ENCODE data around the gene DKK3. TPM values are rescaled to one million over a fixed set of nuclear protein-coding genes. Genes with fewer than 3 reads are reported as not detected.

The DKK3 gene
- total RNA-seq, 4 donors from 2014 or later, result 4.1 to 31.7 (median 7.2) TPM

DNA sequence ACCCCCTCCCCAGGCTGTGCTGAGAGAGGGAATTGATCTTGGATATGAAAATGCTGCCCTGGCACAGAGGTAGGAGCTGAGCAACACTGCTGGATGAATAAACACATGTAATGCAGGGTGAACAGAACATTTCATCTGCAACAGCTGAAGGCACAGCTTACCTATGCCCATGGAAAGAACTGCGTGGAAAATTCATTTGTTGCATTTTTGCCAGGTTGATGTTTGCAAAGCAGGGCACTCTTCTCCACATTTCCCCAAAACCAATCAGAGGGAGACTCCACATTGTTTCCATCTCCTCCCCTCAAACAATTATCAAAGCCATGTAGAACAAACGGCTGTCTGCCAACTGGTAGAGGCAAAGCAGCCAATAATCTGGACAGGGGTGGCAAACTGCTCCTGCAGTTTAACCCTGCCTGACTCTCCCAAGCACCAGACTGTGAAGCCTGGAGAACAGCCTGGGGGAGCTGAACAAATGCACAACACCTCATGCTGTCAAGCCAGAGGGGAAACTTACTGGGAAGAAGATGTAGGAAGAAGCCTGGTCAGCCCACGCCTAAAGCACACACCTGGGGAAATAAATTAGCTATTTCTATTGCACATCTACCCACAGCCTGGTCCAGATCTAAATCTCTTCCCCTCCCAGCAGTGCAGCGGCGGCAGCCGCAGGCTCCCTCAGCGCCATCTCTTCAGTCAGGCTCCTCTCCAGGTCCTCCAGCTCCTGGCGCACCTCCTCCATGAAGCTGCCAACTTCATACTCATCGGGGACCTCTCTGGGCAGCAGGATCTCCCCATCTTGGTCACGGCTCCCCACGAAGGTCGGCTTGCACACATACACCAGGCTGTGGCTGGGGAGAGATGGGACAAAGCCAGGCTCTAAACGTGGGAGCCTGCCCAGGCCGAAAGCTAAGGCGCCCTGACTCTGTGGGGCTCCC lies 44.3 kb downstream of the DKK3 start:
- intact Hi-C loops (cut with DNase I; ENCODE audit: low total_unique reads), result loop anchor here (2.0 kb wide), 1 partner anchor 165 kb away; no protein-coding TSS in a partner anchor
- DNase-seq (no peak), ATAC-seq (no peak)
- Histone ChIP-seq H3K27ac (no peak overlapping the region), H3K4me1 (no peaks in the 10 kb centered on the region), H3K4me3 (no peak overlapping the region), H3K9me3 (no peaks in the 10 kb centered on the region), H3K36me3 (no peaks in the 10 kb centered on the region), H3K27me3 (no peaks in the 10 kb centered on the region)
- TF ChIP-seq CTCF (IDR thresholded peaks at IDR 0.05 in 4 of 5, conservative IDR thresholded peaks at IDR 0.05 in 1 of 5), result no peak
- TF ChIP-seq POLR2A (IDR thresholded peaks at IDR 0.05), result no peak
- in situ Hi-C loops (cut with MboI; ENCODE audit: low sequenced_read_pairs in 4 of 4), result no loop called here

- ATAC-seq (no peak), DNase-seq (no peak)
- no peak overlapping the region for H3K4me3 ChIP-seq
- TF ChIP-seq CTCF (IDR thresholded peaks at IDR 0.05 in 4 of 5, conservative IDR thresholded peaks at IDR 0.05 in 1 of 5) (no peak), POLR2A (IDR thresholded peaks at IDR 0.05) (no peak)
- no peak overlapping the region for H3K27ac ChIP-seq
- no peaks in the 10 kb centered on the region for H3K36me3 ChIP-seq
- H3K27me3 ChIP-seq, result no peaks in the 10 kb centered on the region
- no peaks in the 10 kb centered on the region for H3K9me3 ChIP-seq
- no peaks in the 10 kb centered on the region for H3K4me1 ChIP-seq
- in situ Hi-C loops (cut with MboI; ENCODE audit: low sequenced_read_pairs in 4 of 4), result no loop called here
- intact Hi-C loops (cut with DNase I; ENCODE audit: low total_unique reads), result no loop called here
Measured at GRCh38 chr11:11963067-11963466, 45.4 kb downstream of the DKK3 start.

GRCh38 chr11:11961399-11962028 lies 46.9 kb downstream of the DKK3 start:
- peaks cover 0 to 8% of the 10 kb centered on the region in 2 donors for H3K36me3 ChIP-seq
- intact Hi-C loops (cut with DNase I; ENCODE audit: low total_unique reads), result no loop called here
- H3K27me3 ChIP-seq, result no peaks in the 10 kb centered on the region
- ATAC-seq (no peak), DNase-seq (no peak)
- no peak overlapping the region for H3K4me3 ChIP-seq
- H3K27ac ChIP-seq, result no peak overlapping the region
- no peaks in the 10 kb centered on the region for H3K9me3 ChIP-seq
- H3K4me1 ChIP-seq, result no peaks in the 10 kb centered on the region
- TF ChIP-seq CTCF (IDR thresholded peaks at IDR 0.05 in 4 of 5, conservative IDR thresholded peaks at IDR 0.05 in 1 of 5) (no peak), POLR2A (IDR thresholded peaks at IDR 0.05) (no peak)
- in situ Hi-C loops (cut with MboI; ENCODE audit: low sequenced_read_pairs in 4 of 4), result no loop called here

DNA sequence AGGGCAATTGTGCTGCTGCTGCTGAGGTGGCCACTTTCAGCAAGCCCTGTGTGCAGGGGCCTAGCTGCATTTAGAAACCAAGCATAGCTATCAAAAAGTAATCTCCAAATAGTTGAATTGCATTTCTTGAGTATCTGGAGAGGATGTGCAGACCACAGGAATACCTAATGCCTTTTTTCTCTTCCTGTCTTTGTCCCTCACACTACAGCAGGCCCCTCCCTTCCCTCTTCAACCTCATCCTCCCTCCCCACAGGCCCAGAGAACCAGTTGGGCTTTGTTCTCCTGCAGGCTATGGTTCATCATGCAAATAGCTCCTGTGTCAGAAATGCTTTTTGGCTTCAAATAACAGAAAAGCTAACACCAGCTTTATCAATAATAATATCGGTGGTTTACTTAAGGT lies 47.7 kb downstream of the DKK3 start:
- no peak overlapping the region for H3K4me3 ChIP-seq
- peaks cover 0 to 16% of the 10 kb centered on the region in 2 donors for H3K36me3 ChIP-seq
- H3K27me3 ChIP-seq, result no peaks in the 10 kb centered on the region
- intact Hi-C loops (cut with DNase I; ENCODE audit: low total_unique reads), result no loop called here
- H3K27ac ChIP-seq, result no peak overlapping the region
- no peak for DNase-seq
- no peaks in the 10 kb centered on the region for H3K9me3 ChIP-seq
- in situ Hi-C loops (cut with MboI; ENCODE audit: low sequenced_read_pairs in 4 of 4), result no loop called here
- H3K4me1 ChIP-seq, result no peaks in the 10 kb centered on the region
- ATAC-seq, result no peak
- TF ChIP-seq CTCF (IDR thresholded peaks at IDR 0.05 in 4 of 5, conservative IDR thresholded peaks at IDR 0.05 in 1 of 5) (no peak), POLR2A (IDR thresholded peaks at IDR 0.05) (no peak)
